GM21529 (cell line): Measurements from ENCODE around the gene GRK1.
"Not testable (repeated sequence)": the region's sequence is repeated elsewhere in the genome, so short reads cannot be mapped to it uniquely, and the experiment has no call there.

ENCODE experiments used
- ATAC-seq: cut with Tn5 transposase; IDR thresholded peaks from one replicate; pipeline ENCODE4 v1.9.1; 2021; ENCODE audit not compliant: unreplicated experiment

GRK1 gene

DNA sequence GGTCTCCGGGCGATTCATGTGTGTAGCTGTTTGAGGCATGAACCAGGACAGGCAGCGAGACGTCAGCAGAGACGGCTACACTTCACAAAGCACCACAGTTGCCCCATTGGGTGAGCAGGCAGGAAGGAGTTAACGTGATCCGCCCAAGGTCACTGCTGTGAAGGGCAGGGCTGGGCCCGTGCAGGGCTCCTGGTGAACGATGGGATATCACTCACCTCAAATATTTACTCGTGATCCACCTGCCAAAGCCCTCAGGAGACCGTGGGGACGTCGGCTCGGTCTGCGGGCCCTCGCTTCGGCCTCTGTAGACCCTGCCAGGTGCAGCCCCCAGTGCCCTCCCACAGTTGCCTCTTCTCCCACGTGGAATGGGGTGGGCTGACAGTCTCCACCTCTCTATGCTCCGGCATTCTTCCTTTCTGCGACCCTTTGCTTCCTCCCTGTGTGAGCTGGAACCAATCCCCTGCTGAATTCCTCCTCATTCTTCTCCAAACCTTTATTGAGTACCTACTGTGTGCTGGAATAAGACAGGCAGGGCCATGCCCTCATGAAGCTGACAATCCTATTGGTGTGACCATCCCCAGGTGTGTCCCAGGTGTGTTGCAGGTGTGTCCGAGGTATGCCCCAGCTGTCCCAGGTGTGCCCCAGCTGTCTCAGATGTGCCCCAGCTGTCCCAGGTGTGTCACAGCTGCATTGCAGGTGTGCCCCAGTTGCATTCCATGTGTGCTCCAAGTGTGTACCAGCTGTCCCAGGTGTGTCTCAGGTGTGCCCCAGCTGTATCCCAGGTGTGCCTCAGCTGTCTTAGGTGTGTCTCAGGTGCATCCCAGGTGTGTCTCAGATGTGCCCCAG, 2.0 kb upstream of the GRK1 start:
- no peak for ATAC-seq

GRCh38 chr13:113665597-113666328, 1.3 kb upstream of the GRK1 start:
- ATAC-seq: no peak

GRCh38 chr13:113666329-113666670, 719 bp upstream of the GRK1 start:
- ATAC-seq: no peak

- ATAC-seq: no peak
Observed at GRCh38 chr13:113667771-113668490, 912 bp downstream of the GRK1 start.

DNA sequence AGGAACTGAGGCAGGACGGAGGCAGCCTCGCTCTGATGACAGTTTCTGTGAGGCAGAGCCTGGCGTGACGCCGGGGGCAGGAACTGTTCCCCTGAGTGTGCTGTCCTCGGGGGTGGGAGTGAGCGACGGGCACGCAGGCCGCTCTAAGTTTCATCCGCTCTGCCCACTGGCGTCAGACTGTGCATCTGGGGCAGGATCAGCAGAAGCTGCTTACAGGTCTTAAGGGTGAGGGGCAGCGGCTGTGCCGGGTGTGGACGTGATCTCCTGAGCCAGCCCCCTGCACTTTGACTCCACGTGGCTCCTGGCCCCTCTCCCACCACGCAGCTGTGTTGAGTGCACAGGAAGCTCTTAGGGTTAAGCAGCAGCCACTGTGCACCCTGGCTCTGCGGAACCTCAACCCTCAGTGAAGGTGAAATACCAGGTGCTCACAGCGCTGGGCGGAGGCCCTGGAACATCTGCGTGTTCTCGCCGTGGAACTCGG, 1.5 kb downstream of the GRK1 start:
- ATAC-seq: no peak

- ATAC-seq: no peak
Observed at GRCh38 chr13:113669231-113669754, 2.3 kb downstream of the GRK1 start.

GRCh38 chr13:113669755-113670341, 2.8 kb downstream of the GRK1 start:
- no peak for ATAC-seq

DNA sequence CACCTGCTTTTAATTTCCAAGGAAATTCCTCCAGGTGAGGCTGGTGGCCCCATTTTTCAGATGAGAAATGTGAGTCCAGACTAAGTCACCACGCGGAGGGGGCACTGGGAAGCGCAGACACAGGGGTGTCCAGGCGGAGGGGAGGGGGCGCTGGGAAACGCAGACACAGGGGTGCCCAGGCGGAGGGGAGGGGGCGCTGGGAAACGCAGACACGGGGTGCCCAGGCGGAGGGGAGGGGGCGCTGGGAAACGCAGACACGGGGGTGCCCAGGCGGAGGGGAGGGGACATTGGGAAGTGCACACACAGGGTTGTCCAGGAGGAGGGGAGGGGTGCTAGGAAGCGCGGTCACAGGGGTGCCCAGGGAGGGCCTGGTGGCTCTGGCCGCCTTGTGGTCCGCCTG, 3.5 kb downstream of the GRK1 start:
- ATAC-seq: no peak

DNA sequence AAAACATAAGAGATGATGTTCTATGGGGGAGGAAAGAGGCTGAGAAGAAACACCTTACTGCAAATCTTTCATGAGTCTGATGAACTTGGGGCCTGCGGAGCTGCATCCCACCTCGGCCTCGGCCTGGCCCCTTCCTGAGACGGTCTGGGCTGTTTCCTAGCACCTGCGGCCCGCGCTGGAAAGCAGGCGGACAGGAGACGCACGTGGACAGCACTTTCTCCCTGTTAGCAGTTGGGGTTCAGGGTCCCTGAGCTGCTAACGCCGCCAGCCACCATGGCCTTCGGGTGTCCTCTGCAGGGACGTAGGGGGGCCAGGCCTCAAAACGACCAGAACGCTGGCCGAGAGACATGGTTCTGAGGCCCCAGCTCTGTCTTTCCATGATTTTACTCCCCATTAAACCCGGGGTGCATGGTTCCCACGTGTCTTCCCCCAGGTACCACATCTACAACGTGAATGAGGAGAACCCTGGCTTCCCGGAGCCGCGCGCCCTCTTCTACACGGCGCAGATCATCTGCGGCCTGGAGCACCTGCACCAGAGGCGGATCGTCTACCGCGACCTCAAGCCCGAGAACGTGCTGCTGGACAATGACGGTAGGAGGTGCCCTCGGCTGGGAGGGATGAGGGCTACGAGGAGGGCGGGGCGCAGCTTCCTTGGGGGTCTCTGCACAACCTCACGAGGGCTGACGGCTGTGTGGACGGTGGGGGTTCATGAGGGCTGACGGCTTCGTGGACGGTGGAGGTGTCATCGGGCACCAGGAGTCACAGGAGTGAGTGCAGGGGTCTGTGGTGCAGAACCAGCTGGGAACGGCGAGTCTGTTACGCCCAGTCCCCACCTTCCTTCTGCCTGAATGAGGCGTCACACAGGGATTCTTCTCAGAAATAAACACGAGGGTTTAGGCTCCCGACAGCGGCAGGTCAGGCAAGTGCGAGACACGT, 4.3 kb downstream of the GRK1 start:
- ATAC-seq: no peak

DNA sequence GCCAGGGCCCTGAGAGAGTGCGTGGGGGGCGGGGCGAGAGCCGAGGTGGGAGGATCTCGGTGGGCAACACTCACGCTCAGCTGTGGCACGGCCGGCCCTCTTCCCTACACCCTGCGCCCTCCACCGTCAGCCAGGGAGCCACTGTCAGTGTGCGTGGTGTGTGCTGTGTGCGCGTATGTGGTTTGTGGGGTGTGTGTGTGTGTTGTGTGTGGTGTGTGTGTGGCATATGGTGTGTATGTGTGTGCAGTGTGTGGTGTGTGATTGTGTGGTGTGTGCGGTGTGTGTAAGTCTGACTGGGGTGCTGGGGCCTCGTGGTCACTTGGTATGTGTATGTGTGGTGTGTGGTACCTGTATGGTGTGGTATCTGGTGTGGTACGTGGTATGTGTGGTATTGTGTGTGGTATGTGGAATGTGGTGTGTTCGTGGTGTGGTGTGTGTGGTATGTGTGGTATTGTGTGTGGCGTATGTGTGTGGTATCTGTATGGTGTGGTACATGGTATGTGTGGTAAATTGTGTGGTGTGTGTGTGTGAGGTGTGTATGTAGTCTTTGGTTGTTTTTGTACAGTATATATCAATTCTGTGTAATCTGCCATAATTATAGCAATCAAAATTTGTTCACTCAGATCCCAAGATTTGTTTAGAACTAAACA, 5.1 kb downstream of the GRK1 start:
- no peak for ATAC-seq

GRCh38 chr13:113722921-113723320, 55.9 kb downstream of the GRK1 start:
- ATAC-seq: no peak

GRCh38 chr13:113723410-113724015, 56.5 kb downstream of the GRK1 start:
- ATAC-seq: no peak

DNA sequence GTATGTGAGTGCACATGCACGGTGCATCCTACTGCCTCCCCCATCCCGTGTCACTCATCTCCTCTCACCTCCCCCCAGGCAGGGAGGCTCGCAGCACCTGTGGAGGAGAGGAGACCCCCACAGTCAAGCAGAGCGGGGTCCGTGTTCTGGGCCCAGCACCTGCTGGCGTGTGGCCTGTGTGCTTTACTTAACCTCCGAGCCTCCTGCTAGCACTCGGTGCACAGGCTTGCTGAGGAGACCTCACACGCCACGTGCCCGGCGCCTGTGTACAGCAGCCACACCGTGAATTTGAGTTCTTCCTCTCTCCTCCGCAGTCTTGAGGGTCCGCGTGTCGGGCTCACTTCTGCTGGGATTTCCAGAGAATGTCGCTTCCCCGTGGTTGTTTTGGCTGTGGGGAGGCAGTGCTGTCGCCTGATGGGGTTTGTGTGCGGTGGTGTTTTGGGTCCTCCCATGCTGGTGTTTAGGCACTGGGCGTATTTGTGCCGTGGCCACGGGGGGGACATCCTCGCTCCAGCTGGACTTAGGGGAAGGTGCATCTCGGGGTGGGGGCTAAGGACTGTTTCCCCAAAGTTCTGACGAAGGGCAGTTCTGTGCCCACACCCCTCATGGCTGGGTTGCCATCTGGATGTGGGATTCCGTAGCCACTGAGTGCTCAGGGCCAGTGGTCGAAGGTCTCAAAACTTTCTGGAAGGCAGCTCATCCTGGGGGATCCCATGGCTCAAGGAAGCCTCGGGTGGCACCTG, 57.2 kb downstream of the GRK1 start:
- no peak for ATAC-seq

DNA sequence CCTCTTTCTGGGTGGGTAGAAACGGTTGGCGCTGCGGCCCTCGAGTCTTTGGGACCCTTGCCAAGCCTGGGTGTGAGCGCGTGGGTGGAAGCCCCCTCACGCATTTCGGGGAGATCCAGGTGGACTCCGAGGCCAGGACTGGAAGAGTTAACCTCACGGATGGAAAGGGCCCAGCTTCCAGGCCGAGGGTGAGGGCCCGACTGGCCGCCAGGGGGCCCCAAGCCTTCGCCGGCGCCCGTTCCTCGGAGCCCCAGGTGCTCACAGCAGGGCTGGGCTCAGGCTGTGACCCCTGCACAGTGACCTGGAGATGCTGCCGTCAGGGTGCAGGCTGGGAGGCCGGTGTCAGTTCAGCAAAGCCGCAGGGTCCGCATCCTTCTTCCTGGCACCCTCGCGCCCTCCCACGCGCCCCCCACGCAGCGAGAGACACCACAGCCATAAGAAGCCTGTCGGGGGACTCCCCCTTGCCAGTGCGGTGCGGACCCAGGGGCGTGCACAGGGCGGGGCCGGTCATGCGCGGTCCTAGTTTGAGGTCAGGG, 57.8 kb downstream of the GRK1 start:
- ATAC-seq: peak; percentile 93

DNA sequence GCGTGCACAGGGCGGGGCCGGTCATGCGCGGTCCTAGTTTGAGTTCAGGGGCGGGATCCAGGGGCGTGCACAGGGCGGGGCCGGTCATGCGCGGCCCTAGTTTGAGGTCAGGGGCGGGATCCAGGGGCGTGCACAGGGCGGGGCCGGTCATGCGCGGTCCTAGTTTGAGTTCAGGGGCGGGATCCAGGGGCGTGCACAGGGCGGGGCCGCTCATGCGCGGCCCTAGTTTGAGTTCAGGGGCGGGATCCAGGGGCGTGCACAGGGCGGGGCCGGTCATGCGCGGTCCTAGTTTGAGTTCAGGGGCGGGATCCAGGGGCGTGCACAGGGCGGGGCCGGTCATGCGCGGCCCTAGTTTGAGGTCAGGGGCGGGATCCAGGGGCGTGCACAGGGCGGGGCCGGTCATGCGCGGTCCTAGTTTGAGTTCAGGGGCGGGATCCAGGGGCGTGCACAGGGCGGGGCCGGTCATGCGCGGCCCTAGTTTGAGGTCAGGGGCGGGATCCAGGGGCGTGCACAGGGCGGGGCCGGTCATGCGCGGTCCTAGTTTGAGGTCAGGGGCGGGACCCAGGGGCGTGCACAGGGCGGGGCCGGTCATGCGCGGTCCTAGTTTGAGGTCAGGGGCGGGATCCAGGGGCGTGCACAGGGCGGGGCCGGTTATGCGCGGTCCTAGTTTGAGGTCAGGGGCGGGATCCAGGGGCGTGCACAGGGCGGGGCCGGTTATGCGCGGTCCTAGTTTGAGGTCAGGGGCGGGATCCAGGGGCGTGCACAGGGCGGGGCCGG, 58.5 kb downstream of the GRK1 start:
- not testable (repeated sequence) for ATAC-seq

- ATAC-seq: not testable (repeated sequence)
Observed at GRCh38 chr13:113726106-113726821, 59.2 kb downstream of the GRK1 start.

DNA sequence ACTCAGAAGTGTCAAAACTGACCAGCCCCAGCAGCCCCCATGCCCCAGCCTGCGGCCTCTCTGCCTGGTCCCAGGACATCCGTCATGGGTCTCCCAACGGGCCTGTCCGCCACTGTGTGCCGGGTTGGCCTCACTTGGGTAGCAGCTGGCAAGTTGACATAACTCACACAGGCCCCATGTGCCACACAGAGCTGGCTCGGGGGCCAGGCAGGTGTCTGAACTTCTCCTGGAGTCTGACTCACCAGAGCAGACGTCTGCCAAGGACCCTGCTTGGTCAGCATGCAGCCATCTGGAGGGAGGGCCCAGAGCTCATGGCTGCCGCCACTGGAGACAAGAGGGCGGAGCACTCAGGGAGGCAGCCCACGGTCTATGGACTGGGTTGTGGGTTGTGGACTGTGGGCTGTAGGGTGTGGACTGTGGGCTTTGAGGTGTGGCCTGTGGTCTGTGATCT, 60.0 kb downstream of the GRK1 start:
- no peak for ATAC-seq
